K562 (cell line): ENCODE measurements around the gene ASMTL.

Source experiments
- BCOR ChIP-seq: fragments of 450-650 bp; IDR thresholded peaks from 2 replicates; pipeline ENCODE4 v1.6.1; 2016
- CBX5 ChIP-seq: IDR thresholded peaks from 2 replicates; pipeline ENCODE4 v1.6.1; 2014; ENCODE audit warnings: low read depth, borderline replicate concordance
- POLR2AphosphoS5 ChIP-seq: IDR thresholded peaks from 2 replicates; pipeline ENCODE4 v1.6.1; 2011; ENCODE audit warnings: mild to moderate bottlenecking, low read depth, low read length, moderate library complexity; ENCODE audit not compliant: control insufficient read depth, insufficient read depth
- POLR3A ChIP-seq: IDR thresholded peaks from 2 replicates; pipeline ENCODE4 v1.6.1; 2011; ENCODE audit warnings: borderline replicate concordance, mild to moderate bottlenecking, moderate library complexity; ENCODE audit not compliant: insufficient read length, insufficient read depth; ENCODE audit errors: extremely low read depth
- RBM17 ChIP-seq: fragments of 200-400 bp; formaldehyde crosslinking; IDR thresholded peaks from 2 replicates; pipeline ENCODE4 v1.6.1; 2017; ENCODE audit warnings: low read depth, mild to moderate bottlenecking, low read length, borderline replicate concordance
- SRSF1 ChIP-seq: fragments of 200-400 bp; formaldehyde crosslinking; IDR thresholded peaks from 2 replicates; pipeline ENCODE4 v1.6.1; 2017; ENCODE audit warnings: mild to moderate bottlenecking, low read depth, low read length, moderate library complexity
- ZNF121 ChIP-seq: sonication (generic); formaldehyde crosslinking; conservative IDR thresholded peaks from 2 replicates; pipeline ENCODE4 v1.8.0; 2022; ENCODE audit warnings: missing genetic modification reagents
- TF ChIP-seq, protein P1 (sequence below): sonication (generic); formaldehyde crosslinking; IDR thresholded peaks from 2 replicates; pipeline ENCODE4 v1.8.0; 2023; ENCODE audit warnings: mild to moderate bottlenecking, missing genetic modification reagents
- TF ChIP-seq, protein P2 (sequence below), 3 experiments: IDR thresholded peaks in 2 of 3; conservative IDR thresholded peaks in 1 of 3; 2 replicates each; pipeline ENCODE4 v1.5.1; 2011 to 2012; ENCODE audit warnings: low read length in 3 of 3, mild to moderate bottlenecking in 3 of 3, control low read depth in 2 of 3, improper control_type of control experiment in 1 of 3, inconsistent platforms in 1 of 3, low read depth in 1 of 3, mixed read lengths in 1 of 3, moderate library complexity in 1 of 3; ENCODE audit not compliant: insufficient read depth in 2 of 3
- TF ChIP-seq, protein P3 (sequence below): sonication (generic); formaldehyde crosslinking; IDR thresholded peaks from 2 replicates; pipeline ENCODE4 v1.5.0; 2020; ENCODE audit warnings: missing genetic modification reagents

DNA sequence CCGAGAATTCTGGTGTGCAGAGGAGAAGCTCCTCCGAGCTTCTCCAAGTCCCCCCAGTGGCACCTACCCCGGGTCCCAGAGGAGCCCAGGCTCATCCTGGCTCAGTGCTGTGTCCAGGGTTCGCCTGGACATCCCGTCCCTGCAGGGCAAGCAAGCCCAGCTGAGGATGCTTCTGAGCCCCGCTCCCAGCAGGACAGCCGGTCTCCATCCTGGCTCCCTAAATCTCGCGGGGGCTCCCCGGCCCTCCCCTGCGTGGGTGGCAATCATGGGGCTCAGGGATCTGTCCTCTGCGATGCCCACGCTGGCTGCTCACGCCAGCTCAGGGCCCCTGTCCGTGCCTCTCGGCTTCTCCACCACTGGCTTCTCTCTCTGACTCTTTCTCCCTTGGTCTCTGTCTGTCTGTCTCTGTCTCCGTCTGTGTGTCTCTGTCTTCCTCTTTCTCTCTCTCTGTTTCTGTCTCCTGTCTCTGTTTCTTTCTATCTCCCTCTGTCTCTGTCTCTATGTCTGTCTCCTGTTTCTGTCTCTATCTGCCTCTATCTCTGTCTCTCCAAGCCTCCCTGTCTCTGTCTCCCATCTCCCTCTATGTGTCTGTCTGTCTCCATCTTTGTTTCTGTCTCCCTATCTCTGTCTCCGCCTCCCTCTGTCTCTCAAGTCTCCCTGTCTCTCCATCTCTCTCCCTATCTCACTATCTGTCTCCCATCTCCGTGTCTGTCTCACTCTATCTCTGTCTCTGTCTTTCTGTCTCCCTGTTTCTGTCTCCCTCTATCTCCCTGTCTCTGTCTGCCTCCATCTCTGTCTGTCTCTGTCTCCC is 33.0 kb downstream of the ASMTL start:
- no peak for TF ChIP-seq RBM17
- TF ChIP-seq, protein P1, sequence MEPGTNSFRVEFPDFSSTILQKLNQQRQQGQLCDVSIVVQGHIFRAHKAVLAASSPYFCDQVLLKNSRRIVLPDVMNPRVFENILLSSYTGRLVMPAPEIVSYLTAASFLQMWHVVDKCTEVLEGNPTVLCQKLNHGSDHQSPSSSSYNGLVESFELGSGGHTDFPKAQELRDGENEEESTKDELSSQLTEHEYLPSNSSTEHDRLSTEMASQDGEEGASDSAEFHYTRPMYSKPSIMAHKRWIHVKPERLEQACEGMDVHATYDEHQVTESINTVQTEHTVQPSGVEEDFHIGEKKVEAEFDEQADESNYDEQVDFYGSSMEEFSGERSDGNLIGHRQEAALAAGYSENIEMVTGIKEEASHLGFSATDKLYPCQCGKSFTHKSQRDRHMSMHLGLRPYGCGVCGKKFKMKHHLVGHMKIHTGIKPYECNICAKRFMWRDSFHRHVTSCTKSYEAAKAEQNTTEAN (CRISPR knock-in tag), result no peak
- TF ChIP-seq CBX5, result no peak
- TF ChIP-seq SRSF1, result no peak
- TF ChIP-seq, protein P2, sequence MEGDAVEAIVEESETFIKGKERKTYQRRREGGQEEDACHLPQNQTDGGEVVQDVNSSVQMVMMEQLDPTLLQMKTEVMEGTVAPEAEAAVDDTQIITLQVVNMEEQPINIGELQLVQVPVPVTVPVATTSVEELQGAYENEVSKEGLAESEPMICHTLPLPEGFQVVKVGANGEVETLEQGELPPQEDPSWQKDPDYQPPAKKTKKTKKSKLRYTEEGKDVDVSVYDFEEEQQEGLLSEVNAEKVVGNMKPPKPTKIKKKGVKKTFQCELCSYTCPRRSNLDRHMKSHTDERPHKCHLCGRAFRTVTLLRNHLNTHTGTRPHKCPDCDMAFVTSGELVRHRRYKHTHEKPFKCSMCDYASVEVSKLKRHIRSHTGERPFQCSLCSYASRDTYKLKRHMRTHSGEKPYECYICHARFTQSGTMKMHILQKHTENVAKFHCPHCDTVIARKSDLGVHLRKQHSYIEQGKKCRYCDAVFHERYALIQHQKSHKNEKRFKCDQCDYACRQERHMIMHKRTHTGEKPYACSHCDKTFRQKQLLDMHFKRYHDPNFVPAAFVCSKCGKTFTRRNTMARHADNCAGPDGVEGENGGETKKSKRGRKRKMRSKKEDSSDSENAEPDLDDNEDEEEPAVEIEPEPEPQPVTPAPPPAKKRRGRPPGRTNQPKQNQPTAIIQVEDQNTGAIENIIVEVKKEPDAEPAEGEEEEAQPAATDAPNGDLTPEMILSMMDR (IDR thresholded peaks at IDR 0.05 in 2 of 3, conservative IDR thresholded peaks at IDR 0.05 in 1 of 3; ENCODE audit: insufficient read depth in 2 of 3, low read depth in 1 of 3, low read length in 3 of 3), result no peak
- TF ChIP-seq POLR2AphosphoS5, result no peak
- TF ChIP-seq, protein P3, sequence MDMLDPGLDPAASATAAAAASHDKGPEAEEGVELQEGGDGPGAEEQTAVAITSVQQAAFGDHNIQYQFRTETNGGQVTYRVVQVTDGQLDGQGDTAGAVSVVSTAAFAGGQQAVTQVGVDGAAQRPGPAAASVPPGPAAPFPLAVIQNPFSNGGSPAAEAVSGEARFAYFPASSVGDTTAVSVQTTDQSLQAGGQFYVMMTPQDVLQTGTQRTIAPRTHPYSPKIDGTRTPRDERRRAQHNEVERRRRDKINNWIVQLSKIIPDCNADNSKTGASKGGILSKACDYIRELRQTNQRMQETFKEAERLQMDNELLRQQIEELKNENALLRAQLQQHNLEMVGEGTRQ (CRISPR knock-in tag), result no peak
- TF ChIP-seq BCOR, result no peak
- no peak for TF ChIP-seq ZNF121 (CRISPR knock-in tag)
- no peak for TF ChIP-seq POLR3A
